ENCODE results near the gene ME1. TPM values are rescaled to one million over a fixed set of nuclear protein-coding genes. Genes with fewer than 3 reads are reported as not detected.
A peak's percentile ranks its signal among the peaks of the same experiment; 100 is the strongest.
"Not testable (repeated sequence)": the region's sequence is repeated elsewhere in the genome, so short reads cannot be mapped to it uniquely, and the experiment has no call there.

ME1 gene
- total RNA-seq, 4 donors from 2014 or later: 18.5 to 22.9 (median 19.8) TPM

- ATAC-seq (ENCODE audit: low FRiP score) (no peak), DNase-seq (ENCODE audit: low spot score) (no peak)
- no peak for TF ChIP-seq CTCF (IDR thresholded peaks at IDR 0.05)
Observed at GRCh38 chr6:83265384-83265783, 165.5 kb downstream of the ME1 start.

- no peak for TF ChIP-seq CTCF (IDR thresholded peaks at IDR 0.05)
- DNase-seq (ENCODE audit: low spot score): no peak
- ATAC-seq (ENCODE audit: low FRiP score): no peak
Observed at GRCh38 chr6:83260577-83260976, 170.3 kb downstream of the ME1 start.

GRCh38 chr6:83258517-83258916, 172.3 kb downstream of the ME1 start:
- DNase-seq (ENCODE audit: low spot score) (no peak), ATAC-seq (ENCODE audit: low FRiP score) (no peak)
- TF ChIP-seq CTCF (IDR thresholded peaks at IDR 0.05): no peak

GRCh38 chr6:83257791-83258190, 173.1 kb downstream of the ME1 start:
- DNase-seq (ENCODE audit: low spot score) (no peak), ATAC-seq (ENCODE audit: low FRiP score) (no peak)
- no peak for TF ChIP-seq CTCF (IDR thresholded peaks at IDR 0.05)

DNA sequence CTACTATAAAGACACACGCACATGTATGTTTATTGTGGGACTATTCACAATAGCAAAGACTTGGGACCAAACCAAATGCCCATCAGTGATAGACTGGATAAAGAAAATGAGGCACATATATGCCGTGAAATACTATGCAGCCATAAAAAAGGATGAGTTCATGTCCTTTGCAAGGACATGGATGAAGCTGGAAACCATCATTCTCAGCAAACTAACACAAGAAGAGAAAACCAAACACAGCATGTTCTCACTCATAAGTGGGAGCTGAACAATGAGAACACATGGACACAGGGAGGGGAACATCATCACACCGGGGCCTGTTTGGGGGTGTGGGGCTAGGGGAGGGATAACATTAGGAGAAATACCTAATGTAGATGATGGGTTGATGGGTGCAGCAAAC, 174.1 kb downstream of the ME1 start:
- DNase-seq (ENCODE audit: low spot score); ATAC-seq (ENCODE audit: low FRiP score): not testable (repeated sequence)

DNA sequence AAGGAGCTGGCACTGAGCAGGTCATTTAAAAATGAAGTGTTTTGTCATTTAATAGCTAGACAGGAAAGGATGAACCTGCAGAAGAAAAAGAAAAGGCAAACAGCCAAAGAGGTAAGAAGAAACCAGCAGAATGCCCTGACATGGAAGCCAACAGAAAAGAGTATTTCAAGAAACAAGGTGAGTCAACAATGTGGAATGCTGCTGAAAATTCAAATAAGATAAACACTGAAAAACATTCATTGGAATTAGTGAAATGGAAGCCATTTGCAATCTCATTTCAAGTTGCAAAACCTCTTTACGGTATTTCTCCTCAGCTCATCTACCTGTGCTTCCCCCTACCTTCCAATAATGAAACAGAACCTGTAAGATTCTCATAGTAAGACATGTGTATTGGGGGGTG, 178.1 kb downstream of the ME1 start:
- ATAC-seq (ENCODE audit: low FRiP score) (peak; percentile 54), DNase-seq (ENCODE audit: low spot score) (no peak)
- TF ChIP-seq CTCF (IDR thresholded peaks at IDR 0.05): no peak

GRCh38 chr6:83250235-83250634, 180.6 kb downstream of the ME1 start:
- no peak for TF ChIP-seq CTCF (IDR thresholded peaks at IDR 0.05)
- no peak for ATAC-seq (ENCODE audit: low FRiP score)
- no peak for DNase-seq (ENCODE audit: low spot score)

- no peak for TF ChIP-seq CTCF (IDR thresholded peaks at IDR 0.05)
- no peak for ATAC-seq (ENCODE audit: low FRiP score)
- DNase-seq (ENCODE audit: low spot score): no peak
Observed at GRCh38 chr6:83247471-83247870, 183.4 kb downstream of the ME1 start.

Data from omental fat pad (tissue), 4 donors.